Gastroesophageal sphincter (tissue), 4 donors: Measurements from ENCODE around the gene ANKRD27. TPM values are rescaled to one million over a fixed set of nuclear protein-coding genes. Genes with fewer than 3 reads are reported as not detected.

Experiments used
- ATAC-seq: fragments of 150-250 bp; one replicate; pipeline ENCODE4 v1.9.1; 2016; ENCODE audit warnings: mild to moderate bottlenecking, moderate library complexity
- H3K27ac ChIP-seq, 4 donors: fragments of 200-600 bp; sonication (generic) in 3 of 4; 1 replicate in 3 of 4; 2 replicates in 1 of 4; pipeline ENCODE4 v1.5.1; 2016 to 2019
- H3K27me3 ChIP-seq: fragments of 200-600 bp; sonication (generic); one replicate; pipeline ENCODE4 v1.5.1; 2019
- H3K36me3 ChIP-seq, 2 donors: fragments of 200-600 bp; sonication (generic); one replicate each; pipeline ENCODE4 v1.5.1; 2019; ENCODE audit warnings: control low read depth in 1 of 2
- H3K4me1 ChIP-seq, 3 donors: fragments of 200-600 bp; sonication (generic); 1 replicate in 2 of 3; 2 replicates in 1 of 3; pipeline ENCODE4 v1.5.1; 2016 to 2019; ENCODE audit warnings: control low read depth in 2 of 3
- H3K4me3 ChIP-seq, 2 donors: fragments of 200-600 bp; sonication (generic); one replicate each; pipeline ENCODE4 v1.5.1; 2019; ENCODE audit warnings: mild to moderate bottlenecking in 1 of 2, moderate library complexity in 1 of 2
- H3K9me3 ChIP-seq, 3 donors: fragments of 200-600 bp; sonication (generic); one replicate each; pipeline ENCODE4 v1.5.1; 2017 to 2019; ENCODE audit warnings: control low read depth in 2 of 3
- CTCF ChIP-seq, 4 experiments: fragments of 200-600 bp in 2 of 4; fragments of 450-650 bp in 2 of 4; sonication (generic) in 1 of 4; IDR thresholded peaks; one replicate each; pipeline ENCODE4 v1.5.1; 2017 to 2019; ENCODE audit warnings: antibody characterized with exemption in 4 of 4, mild to moderate bottlenecking in 2 of 4, moderate library complexity in 2 of 4
- EP300 ChIP-seq: sonication (generic); formaldehyde crosslinking; IDR thresholded peaks from one replicate; pipeline ENCODE4 v1.6.1; 2017; ENCODE audit warnings: antibody characterized with exemption, mild to moderate bottlenecking
- POLR2A ChIP-seq, 2 donors: fragments of 450-650 bp; IDR thresholded peaks; one replicate each; pipeline ENCODE4 v1.6.1; 2017; ENCODE audit warnings: antibody characterized with exemption in 2 of 2, mild to moderate bottlenecking in 2 of 2, moderate library complexity in 1 of 2
- POLR2AphosphoS5 ChIP-seq: sonication (generic); formaldehyde crosslinking; IDR thresholded peaks from one replicate; pipeline ENCODE4 v1.6.1; 2017; ENCODE audit warnings: antibody characterized with exemption
- WGBS, 2 donors: methylation state at CpG; one replicate each; pipeline ENCODE4 v1.1.5; 2018; ENCODE audit warnings: low coverage in 1 of 2; 5-methylcytosine and 5-hydroxymethylcytosine counted together
- total RNA-seq, 4 donors: library from RNA; depleted of rRNA; stranded (reverse); fragments of >200 nt; gene quantifications; one replicate each; pipeline ENCODE4 v1.1.0, GENCODE V29; 2016

ANKRD27 gene
- total RNA-seq, 4 donors from 2014 or later, result 43.5 to 63.3 (median 52.6) TPM

GRCh38 chr19:32673573-32673972, 1.4 kb downstream of the ANKRD27 start:
- WGBS, 2 donors, result 77 to 80% methylated on average over 3 to 4 of the region's 10 CpGs

GRCh38 chr19:32672841-32673240, 2.1 kb downstream of the ANKRD27 start:
- H3K36me3 ChIP-seq, result no peaks in the 10 kb centered on the region
- peaks cover 0 to 65% (median 9%) of the 10 kb centered on the region in 3 donors for H3K4me1 ChIP-seq
- no CpG with 5 or more reads among the region's 3 CpGs for WGBS, 2 donors
- peaks cover 17% of the 10 kb centered on the region for H3K27me3 ChIP-seq
- H3K27ac ChIP-seq, result no peak overlapping the region
- H3K9me3 ChIP-seq, result no peaks in the 10 kb centered on the region
- no peak overlapping the region for H3K4me3 ChIP-seq
- ATAC-seq, result no peak
- TF ChIP-seq CTCF (IDR thresholded peaks at IDR 0.05) (no peak), POLR2A (IDR thresholded peaks at IDR 0.05) (no peak), EP300 (no peak), POLR2AphosphoS5 (no peak)

More at GRCh38 chr19:32673573-32673972, 1.4 kb downstream of the ANKRD27 start:
- no peak for ATAC-seq
- no peaks in the 10 kb centered on the region for H3K9me3 ChIP-seq
- peaks cover 0 to 71% (median 9%) of the 10 kb centered on the region in 3 donors for H3K4me1 ChIP-seq
- no peak overlapping the region for H3K27ac ChIP-seq
- no peaks in the 10 kb centered on the region for H3K36me3 ChIP-seq
- no peak for TF ChIP-seq EP300
- TF ChIP-seq CTCF (IDR thresholded peaks at IDR 0.05), result no peak
- no peak for TF ChIP-seq POLR2AphosphoS5
- no peak for TF ChIP-seq POLR2A (IDR thresholded peaks at IDR 0.05)
- peak overlapping the region in 1 of 2 donors; percentile 88 for H3K4me3 ChIP-seq
- H3K27me3 ChIP-seq, result peaks cover 17% of the 10 kb centered on the region

GRCh38 chr19:32671883-32672593, 2.9 kb downstream of the ANKRD27 start:
- Histone ChIP-seq H3K4me1 (peaks cover 0 to 57% (median 9%) of the 10 kb centered on the region in 3 donors), H3K36me3 (peaks cover 0 to 2% of the 10 kb centered on the region in 2 donors), H3K4me3 (no peak overlapping the region), H3K9me3 (no peaks in the 10 kb centered on the region), H3K27me3 (peaks cover 13% of the 10 kb centered on the region), H3K27ac (no peak overlapping the region)
- no peak for ATAC-seq
- TF ChIP-seq EP300 (no peak), POLR2A (IDR thresholded peaks at IDR 0.05) (no peak), POLR2AphosphoS5 (no peak), CTCF (IDR thresholded peaks at IDR 0.05) (no peak)
- WGBS, 2 donors, result 69 to 74% methylated on average over 9 to 12 of the region's 14 CpGs

GRCh38 chr19:32669310-32669709, 5.7 kb downstream of the ANKRD27 start:
- H3K4me3 ChIP-seq, result no peak overlapping the region
- peaks cover 0 to 7% of the 10 kb centered on the region in 2 donors for H3K36me3 ChIP-seq
- no peak overlapping the region for H3K27ac ChIP-seq
- WGBS, 2 donors, result 71 to 80% methylated on average over 1 of the region's 3 CpGs
- no peak for ATAC-seq
- H3K27me3 ChIP-seq, result no peaks in the 10 kb centered on the region
- H3K4me1 ChIP-seq, result peaks cover 0 to 51% (median 9%) of the 10 kb centered on the region in 3 donors
- no peak for TF ChIP-seq POLR2AphosphoS5
- TF ChIP-seq POLR2A (IDR thresholded peaks at IDR 0.05), result no peak
- no peak for TF ChIP-seq EP300
- no peak for TF ChIP-seq CTCF (IDR thresholded peaks at IDR 0.05)
- H3K9me3 ChIP-seq, result no peaks in the 10 kb centered on the region

DNA sequence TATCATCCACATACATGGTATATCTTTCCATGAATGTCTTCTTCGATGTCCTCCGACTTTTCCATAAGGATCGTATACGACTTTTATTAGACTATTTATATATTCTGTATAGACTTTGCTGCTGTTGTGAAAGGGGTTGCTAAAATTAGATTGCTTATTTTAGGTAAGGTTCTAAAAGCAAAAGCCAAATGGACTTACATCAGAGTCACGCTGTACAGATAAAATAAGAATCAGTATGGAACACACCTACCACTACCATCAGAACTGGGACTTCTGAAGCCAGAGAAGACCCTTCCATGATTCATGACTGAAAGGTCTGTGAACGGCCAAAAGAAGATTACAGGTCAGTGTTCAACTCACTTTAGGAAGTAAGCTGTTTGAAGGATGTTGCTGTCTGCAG, 8.9 kb downstream of the ANKRD27 start:
- H3K27me3 ChIP-seq, result no peaks in the 10 kb centered on the region
- no peaks in the 10 kb centered on the region for H3K9me3 ChIP-seq
- whole genome bisulfite sequencing, 2 donors, result 50 to 56% methylated on average over 4 to 6 of the region's 6 CpGs
- no peak overlapping the region for H3K27ac ChIP-seq
- ATAC-seq, result no peak
- peaks cover 0 to 11% of the 10 kb centered on the region in 2 donors for H3K36me3 ChIP-seq
- peaks cover 0 to 23% (median 0%) of the 10 kb centered on the region in 3 donors for H3K4me1 ChIP-seq
- TF ChIP-seq POLR2A (IDR thresholded peaks at IDR 0.05) (no peak), POLR2AphosphoS5 (no peak), EP300 (no peak), CTCF (IDR thresholded peaks at IDR 0.05) (no peak)
- H3K4me3 ChIP-seq, result no peak overlapping the region
